WI38 (cell line): ENCODE measurements around the gene SYTL3.

Source experiments
- H3K4me3 ChIP-seq: 2 replicates; pipeline ENCODE4 v1.5.1; 2011; ENCODE audit warnings: low read depth, mild to moderate bottlenecking, control low read depth, low read length
- TF ChIP-seq, protein P1 (sequence below): IDR thresholded peaks from 2 replicates; pipeline ENCODE4 v1.5.1; 2012; ENCODE audit warnings: low read depth, mild to moderate bottlenecking, control low read depth, low read length

Gene SYTL3

DNA sequence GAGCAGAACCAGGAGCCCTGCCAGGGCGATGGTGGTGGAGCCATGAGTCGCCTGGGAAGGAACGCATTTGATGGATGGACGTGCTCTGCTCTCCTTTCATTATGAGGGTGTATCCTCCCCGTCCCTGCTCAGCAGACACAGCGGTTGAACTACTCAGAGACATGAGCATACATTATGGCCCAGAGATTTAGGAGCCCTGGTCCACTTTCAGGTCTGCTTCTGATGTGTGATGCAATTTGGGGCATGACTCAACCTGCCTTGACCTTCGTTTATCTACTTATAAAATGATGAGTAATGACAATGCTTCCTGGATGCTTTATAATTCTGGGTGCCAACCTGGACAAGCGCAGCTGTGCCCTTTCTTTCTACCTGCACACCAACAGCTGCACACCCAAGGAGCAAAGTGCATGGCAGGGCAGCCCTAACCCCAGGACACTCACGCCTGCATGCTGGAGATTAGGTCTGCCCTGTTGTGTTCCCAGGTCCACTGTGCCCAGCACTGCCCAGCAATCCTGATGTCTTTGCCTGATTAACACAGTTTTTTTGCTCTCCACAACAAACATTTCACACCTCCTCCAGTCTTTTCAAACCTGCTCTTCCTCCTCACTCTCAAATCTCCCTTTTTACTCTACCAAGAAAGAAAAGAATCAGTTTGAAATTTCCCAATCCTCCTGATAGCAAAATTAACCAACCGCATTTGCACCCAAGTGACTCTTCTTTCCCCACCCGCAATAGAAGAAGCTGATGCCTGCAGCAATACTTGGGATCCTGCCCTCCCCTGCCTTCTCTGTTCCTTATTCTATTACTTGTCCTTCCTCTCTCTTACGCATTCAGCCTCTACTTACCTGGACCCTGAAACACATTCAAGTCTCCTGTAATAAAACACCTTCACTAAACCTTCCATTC lies 88.1 kb downstream of the SYTL3 start:
- TF ChIP-seq, protein P1, sequence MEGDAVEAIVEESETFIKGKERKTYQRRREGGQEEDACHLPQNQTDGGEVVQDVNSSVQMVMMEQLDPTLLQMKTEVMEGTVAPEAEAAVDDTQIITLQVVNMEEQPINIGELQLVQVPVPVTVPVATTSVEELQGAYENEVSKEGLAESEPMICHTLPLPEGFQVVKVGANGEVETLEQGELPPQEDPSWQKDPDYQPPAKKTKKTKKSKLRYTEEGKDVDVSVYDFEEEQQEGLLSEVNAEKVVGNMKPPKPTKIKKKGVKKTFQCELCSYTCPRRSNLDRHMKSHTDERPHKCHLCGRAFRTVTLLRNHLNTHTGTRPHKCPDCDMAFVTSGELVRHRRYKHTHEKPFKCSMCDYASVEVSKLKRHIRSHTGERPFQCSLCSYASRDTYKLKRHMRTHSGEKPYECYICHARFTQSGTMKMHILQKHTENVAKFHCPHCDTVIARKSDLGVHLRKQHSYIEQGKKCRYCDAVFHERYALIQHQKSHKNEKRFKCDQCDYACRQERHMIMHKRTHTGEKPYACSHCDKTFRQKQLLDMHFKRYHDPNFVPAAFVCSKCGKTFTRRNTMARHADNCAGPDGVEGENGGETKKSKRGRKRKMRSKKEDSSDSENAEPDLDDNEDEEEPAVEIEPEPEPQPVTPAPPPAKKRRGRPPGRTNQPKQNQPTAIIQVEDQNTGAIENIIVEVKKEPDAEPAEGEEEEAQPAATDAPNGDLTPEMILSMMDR = no peak
- H3K4me3 ChIP-seq = no peak overlapping the region

GRCh38 chr6:158739673-158740072 lies 89.8 kb downstream of the SYTL3 start:
- no peak overlapping the region for H3K4me3 ChIP-seq
- TF ChIP-seq, protein P1 = no peak

DNA sequence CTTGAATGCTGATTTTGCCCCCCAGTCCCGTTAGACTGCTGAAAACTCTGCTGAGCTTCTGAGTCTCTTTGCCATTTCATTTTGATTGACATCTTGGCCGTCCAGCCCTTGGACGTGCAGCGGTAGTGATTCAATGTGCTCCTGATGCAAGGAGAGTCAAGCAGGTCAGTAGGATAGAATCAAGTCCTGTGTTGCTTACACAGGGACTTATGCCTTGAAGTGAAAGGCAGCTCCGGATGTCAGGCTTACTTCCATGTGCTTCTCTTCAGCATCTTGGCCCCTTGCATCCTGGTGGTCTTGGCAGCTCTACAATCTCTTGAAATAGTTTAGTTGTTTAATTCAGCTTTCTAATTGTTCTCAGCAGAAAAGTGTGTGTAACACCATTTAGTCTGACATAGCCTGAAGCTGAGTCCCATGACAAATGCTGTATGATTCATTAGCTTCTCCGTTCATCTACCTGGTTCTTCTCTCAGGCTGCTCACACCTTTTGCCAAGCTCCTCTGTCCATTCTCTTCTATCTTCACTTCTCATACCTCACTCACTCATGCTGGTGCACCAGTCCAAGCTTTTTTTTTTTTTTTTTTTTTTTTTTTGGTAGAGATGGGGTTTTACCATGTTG lies 93.3 kb downstream of the SYTL3 start:
- H3K4me3 ChIP-seq = no peak overlapping the region
- TF ChIP-seq, protein P1 = no peak

GRCh38 chr6:158744986-158745430 lies 95.2 kb downstream of the SYTL3 start:
- TF ChIP-seq, protein P1 = no peak

GRCh38 chr6:158751224-158751623 lies 101.4 kb downstream of the SYTL3 start:
- H3K4me3 ChIP-seq = no peak overlapping the region
- TF ChIP-seq, protein P1 = no peak

More at GRCh38 chr6:158744986-158745430, 95.2 kb downstream of the SYTL3 start:
- H3K4me3 ChIP-seq = no peak overlapping the region

DNA sequence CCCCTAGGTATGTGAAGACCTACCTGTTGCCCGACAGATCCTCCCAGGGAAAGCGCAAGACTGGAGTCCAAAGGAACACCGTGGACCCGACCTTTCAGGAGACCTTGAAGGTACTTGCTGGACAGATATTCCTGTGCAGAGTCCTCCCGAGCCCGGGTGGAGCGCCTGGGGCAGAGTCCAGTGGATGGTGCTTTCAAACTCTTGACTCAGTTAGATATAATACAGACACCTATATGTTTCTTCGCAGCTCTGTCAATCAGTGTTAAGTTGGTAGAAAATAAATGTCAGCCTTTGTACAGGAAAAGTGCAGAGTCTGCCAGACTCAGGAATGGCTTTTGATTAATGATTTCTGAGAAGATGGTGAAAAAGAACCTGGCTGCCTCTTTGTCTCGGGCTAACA lies 102.1 kb downstream of the SYTL3 start:
- H3K4me3 ChIP-seq = no peak overlapping the region

More for the DNA sequence above, 102.1 kb downstream of the SYTL3 start:
- TF ChIP-seq, protein P1 = no peak
